Colonic mucosa (tissue), 4 donors: Measurements from ENCODE around the gene SND1. TPM values are rescaled to one million over a fixed set of nuclear protein-coding genes. Genes with fewer than 3 reads are reported as not detected.

Experiments
- DNase-seq: peaks from one replicate; pipeline ENCODE4 v3.0.0-alpha.2; 2020
- H3K27ac ChIP-seq: fragments of 200-600 bp; one replicate; pipeline ENCODE4 v1.8.0; 2021
- H3K27me3 ChIP-seq: fragments of 200-600 bp; one replicate; pipeline ENCODE4 v1.8.0; 2021
- H3K36me3 ChIP-seq: fragments of 200-600 bp; one replicate; pipeline ENCODE4 v1.8.0; 2021
- H3K4me1 ChIP-seq: fragments of 200-600 bp; one replicate; pipeline ENCODE4 v1.8.0; 2021; ENCODE audit warnings: mild to moderate bottlenecking
- H3K4me3 ChIP-seq: fragments of 200-600 bp; one replicate; pipeline ENCODE4 v1.8.0; 2021
- H3K9ac ChIP-seq, 2 donors: one replicate each; pipeline ENCODE4 v1.7.0; 2013; ENCODE audit warnings: control low read depth in 2 of 2, low read depth in 2 of 2, low read length in 2 of 2
- H3K9me3 ChIP-seq: fragments of 200-600 bp; one replicate; pipeline ENCODE4 v1.8.0; 2021
- intact Hi-C: fragments of 100-400 bp; cut with DNase I; formaldehyde crosslinking; loops from one replicate; pipeline ENCODE4 v1.14.1; 2022
- total RNA-seq, 2 donors: library from RNA; stranded (reverse); fragmentation: NEBNext Ultra II Directional in 1 of 2; extraction: Animal tissue kit (Norgen Biotek cat#: 25700) in 1 of 2; gene quantifications; one replicate each; pipeline ENCODE4 v1.2.1, GENCODE V29; 2021
- TF ChIP-seq, protein P1 (sequence below): fragments of 200-600 bp; IDR thresholded peaks from one replicate; pipeline ENCODE4 v1.8.0; 2022; ENCODE audit warnings: antibody characterized with exemption, mild to moderate bottlenecking
- donor health status: healthy.
- donor health status: DM: no; HTN: no; CAD: no.
- donor health status: DM: no; HTN: no; CAD: no.

The SND1 gene
- total RNA-seq, 2 donors from 2014 or later, result 134 to 163 TPM

DNA sequence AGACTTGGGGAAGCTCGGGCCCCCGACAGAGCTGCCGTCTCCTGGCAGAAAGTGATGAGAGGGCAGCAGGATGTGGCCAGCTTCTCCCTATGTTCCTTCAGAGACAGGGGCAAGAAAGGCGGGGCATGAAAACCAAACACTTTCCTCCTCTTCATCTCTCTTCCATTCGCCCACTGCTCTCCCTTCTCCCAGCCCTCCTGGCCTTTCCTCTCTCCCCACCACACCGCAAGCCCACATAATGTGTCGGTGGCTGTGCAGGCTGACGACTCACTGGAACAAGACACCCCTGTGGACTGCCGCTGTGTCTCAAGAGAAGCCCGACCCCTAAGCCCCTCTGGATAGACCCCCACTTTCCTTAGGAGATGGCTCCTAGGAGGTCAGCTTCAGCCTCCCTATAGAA, 438.5 kb downstream of the SND1 start:
- intact Hi-C loops, result no loop called here
- TF ChIP-seq, protein P1, sequence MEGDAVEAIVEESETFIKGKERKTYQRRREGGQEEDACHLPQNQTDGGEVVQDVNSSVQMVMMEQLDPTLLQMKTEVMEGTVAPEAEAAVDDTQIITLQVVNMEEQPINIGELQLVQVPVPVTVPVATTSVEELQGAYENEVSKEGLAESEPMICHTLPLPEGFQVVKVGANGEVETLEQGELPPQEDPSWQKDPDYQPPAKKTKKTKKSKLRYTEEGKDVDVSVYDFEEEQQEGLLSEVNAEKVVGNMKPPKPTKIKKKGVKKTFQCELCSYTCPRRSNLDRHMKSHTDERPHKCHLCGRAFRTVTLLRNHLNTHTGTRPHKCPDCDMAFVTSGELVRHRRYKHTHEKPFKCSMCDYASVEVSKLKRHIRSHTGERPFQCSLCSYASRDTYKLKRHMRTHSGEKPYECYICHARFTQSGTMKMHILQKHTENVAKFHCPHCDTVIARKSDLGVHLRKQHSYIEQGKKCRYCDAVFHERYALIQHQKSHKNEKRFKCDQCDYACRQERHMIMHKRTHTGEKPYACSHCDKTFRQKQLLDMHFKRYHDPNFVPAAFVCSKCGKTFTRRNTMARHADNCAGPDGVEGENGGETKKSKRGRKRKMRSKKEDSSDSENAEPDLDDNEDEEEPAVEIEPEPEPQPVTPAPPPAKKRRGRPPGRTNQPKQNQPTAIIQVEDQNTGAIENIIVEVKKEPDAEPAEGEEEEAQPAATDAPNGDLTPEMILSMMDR, result no peak
- no peak overlapping the region for H3K4me3 ChIP-seq
- H3K36me3 ChIP-seq, result no peaks in the 10 kb centered on the region
- no peak overlapping the region for H3K27ac ChIP-seq
- DNase-seq, result no peak
- H3K9ac ChIP-seq, result no peak overlapping the region
- H3K27me3 ChIP-seq, result no peaks in the 10 kb centered on the region
- no peaks in the 10 kb centered on the region for H3K4me1 ChIP-seq
- no peaks in the 10 kb centered on the region for H3K9me3 ChIP-seq

- TF ChIP-seq, protein P1, result no peak
- DNase-seq, result no peak
- H3K36me3 ChIP-seq, result no peaks in the 10 kb centered on the region
- H3K27me3 ChIP-seq, result no peaks in the 10 kb centered on the region
- H3K9ac ChIP-seq, result no peak overlapping the region
- no peaks in the 10 kb centered on the region for H3K9me3 ChIP-seq
- H3K4me1 ChIP-seq, result no peaks in the 10 kb centered on the region
- intact Hi-C loops, result no loop called here
- no peak overlapping the region for H3K27ac ChIP-seq
- H3K4me3 ChIP-seq, result no peak overlapping the region
Observed at GRCh38 chr7:128091106-128091505, 439.1 kb downstream of the SND1 start.

GRCh38 chr7:128092221-128092620, 440.2 kb downstream of the SND1 start:
- intact Hi-C loops, result no loop called here
- no peak for DNase-seq

GRCh38 chr7:128093614-128094570, 441.9 kb downstream of the SND1 start:
- no peaks in the 10 kb centered on the region for H3K4me1 ChIP-seq
- intact Hi-C loops, result no loop called here

More at GRCh38 chr7:128092221-128092620, 440.2 kb downstream of the SND1 start:
- Histone ChIP-seq H3K36me3 (no peaks in the 10 kb centered on the region), H3K27me3 (no peaks in the 10 kb centered on the region), H3K27ac (no peak overlapping the region), H3K4me3 (no peak overlapping the region), H3K4me1 (no peaks in the 10 kb centered on the region), H3K9me3 (no peaks in the 10 kb centered on the region), H3K9ac (no peak overlapping the region)
- TF ChIP-seq, protein P1, result no peak

DNA sequence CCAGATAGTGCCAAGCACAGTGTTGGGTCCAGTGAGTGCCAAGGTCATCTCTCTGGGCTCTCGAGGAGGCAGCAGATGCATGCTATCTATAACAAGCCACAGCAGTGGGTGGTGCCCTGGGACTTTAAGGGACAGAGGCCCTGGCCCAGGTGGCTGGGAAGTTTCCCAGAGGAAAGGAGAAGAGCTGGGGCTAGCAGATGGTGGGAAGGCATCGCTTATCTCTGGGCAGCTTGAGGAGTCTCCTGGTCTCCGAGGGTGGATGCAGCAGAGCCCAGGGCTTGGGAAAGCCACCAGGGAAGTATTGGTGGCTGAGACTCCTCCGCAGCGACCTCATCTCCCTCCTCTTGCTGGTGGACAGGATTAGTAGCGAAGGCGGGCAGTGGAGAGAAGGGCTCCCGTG, 442.7 kb downstream of the SND1 start:
- no peaks in the 10 kb centered on the region for H3K27me3 ChIP-seq
- TF ChIP-seq, protein P1, result no peak
- intact Hi-C loops, result no loop called here
- H3K4me1 ChIP-seq, result no peaks in the 10 kb centered on the region
- H3K4me3 ChIP-seq, result no peak overlapping the region
- H3K9me3 ChIP-seq, result no peaks in the 10 kb centered on the region
- H3K36me3 ChIP-seq, result no peaks in the 10 kb centered on the region
- H3K9ac ChIP-seq, result no peak overlapping the region
- DNase-seq, result no peak
- H3K27ac ChIP-seq, result no peak overlapping the region

More at GRCh38 chr7:128093614-128094570, 441.9 kb downstream of the SND1 start:
- DNase-seq, result no peak
- Histone ChIP-seq H3K4me3 (no peak overlapping the region), H3K9ac (no peak overlapping the region), H3K27ac (no peak overlapping the region), H3K27me3 (no peaks in the 10 kb centered on the region), H3K9me3 (no peaks in the 10 kb centered on the region), H3K36me3 (no peaks in the 10 kb centered on the region)
- TF ChIP-seq, protein P1, result no peak
